Effector CD4-positive, alpha-beta T cell (primary cell): ENCODE data around the gene MCL1.
"Not testable (repeated sequence)": the region's sequence is repeated elsewhere in the genome, so short reads cannot be mapped to it uniquely, and the experiment has no call there.

Source experiments
- DNase-seq: peaks from one replicate; pipeline ENCODE4 v3.0.0-alpha.2; 2020

The MCL1 gene

DNA sequence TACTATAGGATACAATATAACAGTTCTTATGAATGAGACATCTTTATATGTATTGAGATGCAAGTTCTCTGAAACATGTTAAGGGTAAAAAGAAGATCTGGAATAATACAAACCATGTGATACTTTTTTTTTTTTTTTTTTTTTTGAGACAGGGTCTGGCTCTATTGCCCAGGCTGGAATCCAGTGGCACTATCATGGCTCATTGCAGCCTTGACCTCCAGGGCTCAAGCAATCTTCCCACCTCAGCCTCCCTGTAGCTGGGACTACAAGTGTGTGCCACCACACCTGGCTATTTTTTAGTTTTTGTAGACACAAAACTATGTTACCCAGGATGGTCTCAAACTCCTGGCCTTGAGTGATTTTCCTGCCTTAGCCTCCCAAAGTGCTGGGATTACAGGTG is 22.1 kb upstream of the MCL1 start:
- DNase-seq = no peak

DNA sequence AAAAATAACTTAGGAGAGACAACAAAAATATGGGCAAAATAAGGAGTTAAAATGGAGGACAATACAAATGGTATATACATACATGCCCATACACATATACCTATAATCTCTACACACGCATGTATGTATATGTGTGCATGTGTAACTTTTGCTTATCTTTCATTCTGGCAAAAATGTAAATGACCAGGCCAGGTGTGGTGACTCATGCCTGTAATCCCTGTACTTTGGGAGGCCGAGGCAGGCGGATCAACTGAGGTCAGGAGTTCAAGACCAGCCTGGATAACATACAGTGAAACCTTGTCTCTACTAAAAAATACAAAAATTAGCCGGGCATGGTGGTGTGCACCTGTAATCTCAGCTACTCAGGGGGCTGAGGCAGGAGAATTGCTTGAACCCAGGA is 18.9 kb upstream of the MCL1 start:
- not testable (repeated sequence) for DNase-seq

- DNase-seq = no peak
Measured at GRCh38 chr1:150596976-150597375, 17.6 kb upstream of the MCL1 start.

GRCh38 chr1:150596095-150596892 is 16.9 kb upstream of the MCL1 start:
- no peak for DNase-seq

- no peak for DNase-seq
Measured at GRCh38 chr1:150582371-150582770, 3.0 kb upstream of the MCL1 start.

- not testable (repeated sequence) for DNase-seq
Measured at GRCh38 chr1:150581962-150582361, 2.6 kb upstream of the MCL1 start.

DNA sequence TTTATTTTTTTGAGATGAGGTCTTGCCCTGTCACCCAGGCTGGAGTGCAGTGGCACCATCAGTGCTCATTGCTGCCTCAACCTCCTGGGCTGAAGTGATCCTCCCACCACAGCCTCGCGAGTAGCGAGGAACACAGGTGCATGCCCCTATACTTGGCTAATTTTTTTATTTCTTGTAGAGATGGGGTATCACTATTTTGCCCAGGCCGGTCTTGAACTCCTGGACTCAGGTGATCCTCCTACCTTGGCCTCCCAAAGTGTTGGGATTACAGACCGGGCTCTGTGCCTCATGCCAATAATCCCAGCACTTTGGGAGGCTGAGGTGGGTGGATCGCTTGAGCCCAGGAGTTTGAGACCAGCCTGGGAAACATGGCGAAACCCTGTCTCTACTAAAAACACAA is 2.0 kb upstream of the MCL1 start:
- DNase-seq = not testable (repeated sequence)

- DNase-seq = not testable (repeated sequence)
Measured at GRCh38 chr1:150580966-150581365, 1.6 kb upstream of the MCL1 start.

DNA sequence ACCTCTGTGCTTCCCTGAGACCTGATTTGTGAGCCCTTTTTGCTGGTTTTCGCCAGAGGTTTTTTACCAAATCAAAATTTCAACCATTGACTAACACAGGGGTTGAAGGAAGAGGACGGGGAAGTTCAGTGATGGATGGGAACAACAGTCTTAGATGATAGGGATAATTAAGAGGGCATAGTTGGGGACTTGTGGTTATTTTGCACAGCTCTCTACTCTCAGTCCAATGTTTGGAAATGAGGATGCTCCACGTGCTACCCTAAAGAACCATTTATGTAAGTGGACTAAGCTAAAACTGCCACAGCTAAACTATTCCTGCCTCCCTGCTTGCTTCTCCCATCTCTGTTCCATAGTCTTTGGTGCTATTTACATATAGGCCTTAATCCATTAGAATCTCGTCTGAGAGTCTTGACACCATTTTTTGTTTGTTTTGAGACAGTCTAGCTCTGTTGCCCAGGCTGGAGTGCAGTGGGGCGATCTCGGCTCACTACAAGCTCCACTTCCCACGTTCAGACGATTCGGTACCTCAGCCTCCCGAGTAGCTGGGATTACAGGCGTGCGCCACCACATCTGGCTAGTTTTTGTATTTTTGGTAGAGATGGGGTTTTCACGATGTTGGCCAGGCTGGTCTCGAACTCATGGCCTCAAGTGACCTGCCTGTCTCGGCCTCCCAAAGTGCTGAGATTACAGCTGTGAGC is 684 bp upstream of the MCL1 start:
- DNase-seq = no peak

DNA sequence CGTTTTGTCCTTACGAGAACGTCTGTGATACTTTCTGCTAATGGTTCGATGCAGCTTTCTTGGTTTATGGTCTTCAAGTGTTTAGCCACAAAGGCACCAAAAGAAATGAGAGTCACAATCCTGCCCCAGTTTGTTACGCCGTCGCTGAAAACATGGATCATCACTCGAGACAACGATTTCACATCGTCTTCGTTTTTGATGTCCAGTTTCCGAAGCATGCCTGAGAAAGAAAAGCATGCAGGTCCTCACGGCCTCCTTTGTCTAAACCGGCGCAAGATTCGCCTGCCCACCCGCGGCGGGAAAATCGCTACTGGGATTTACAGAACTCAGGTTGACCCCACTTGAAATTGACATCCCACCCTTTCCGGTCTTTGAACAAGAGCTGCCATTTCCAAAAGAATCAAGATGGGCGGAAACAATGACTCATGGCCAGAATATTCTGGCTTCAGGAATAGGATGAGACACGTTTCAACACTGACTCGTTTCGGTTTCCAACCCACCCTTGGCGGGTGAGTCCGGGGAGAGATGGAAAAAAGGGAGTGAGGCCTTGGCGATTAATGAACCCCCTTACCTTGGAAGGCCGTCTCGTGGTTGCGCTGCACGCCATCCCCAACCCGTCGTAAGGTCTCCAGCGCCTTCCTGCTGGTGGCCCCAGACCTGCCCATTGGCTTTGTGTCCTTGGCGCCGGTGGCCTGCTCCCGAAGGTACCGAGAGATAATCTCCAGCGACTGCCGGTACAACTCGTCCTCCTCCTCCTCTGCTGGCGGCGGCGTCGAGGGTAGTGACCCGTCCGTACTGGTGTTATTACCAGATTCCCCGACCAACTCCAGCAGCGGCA is 919 bp downstream of the MCL1 start:
- DNase-seq = no peak

DNA sequence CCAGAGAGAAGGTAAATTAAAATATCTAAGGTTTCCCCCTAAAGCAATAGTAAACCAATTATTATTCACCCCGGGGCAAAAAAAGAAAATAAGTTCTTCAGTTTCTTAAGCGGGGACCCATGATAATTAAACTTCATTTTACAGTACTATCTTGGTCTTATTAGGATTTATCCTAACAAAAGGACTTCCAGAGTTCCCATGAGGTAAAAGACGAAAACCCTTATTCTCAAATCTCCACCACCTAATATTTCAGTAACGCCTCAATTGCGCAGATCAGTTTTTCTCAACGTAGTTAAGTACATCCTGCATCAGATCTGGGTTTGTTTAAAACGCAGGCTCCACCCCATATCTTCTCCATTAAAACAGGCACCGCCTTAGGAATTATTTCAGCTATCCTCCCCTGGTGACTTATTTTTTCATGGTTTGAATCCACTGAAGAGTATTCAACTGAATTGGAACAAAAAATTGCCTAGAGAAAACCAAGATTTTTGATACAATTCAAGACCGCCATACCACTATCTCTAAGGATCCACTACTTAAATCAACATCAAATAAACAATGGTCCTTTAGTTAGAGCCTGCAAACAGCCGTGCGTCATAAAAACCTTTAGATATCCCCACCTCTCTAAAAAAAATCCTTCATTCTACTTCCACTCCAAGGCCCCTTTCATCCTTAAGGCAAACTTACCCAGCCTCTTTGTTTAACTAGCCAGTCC is 1.7 kb downstream of the MCL1 start:
- no peak for DNase-seq

- DNase-seq = no peak
Measured at GRCh38 chr1:150576794-150577556, 2.4 kb downstream of the MCL1 start.

DNA sequence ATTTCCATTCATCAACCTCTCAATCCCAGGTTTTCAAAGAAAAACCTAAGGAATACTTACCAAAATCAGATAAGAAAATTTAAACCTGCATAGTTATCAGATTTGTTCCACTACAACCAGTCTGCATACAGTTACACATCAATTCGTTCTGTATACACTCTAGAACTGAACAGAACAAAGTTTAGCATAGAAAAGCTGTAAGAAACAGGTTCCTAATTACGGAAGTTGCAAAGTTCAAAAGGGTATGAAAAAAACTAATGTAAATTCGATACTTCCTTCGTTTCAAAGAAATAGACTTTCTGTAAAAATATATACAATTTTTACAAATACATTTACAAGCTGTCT is 3.1 kb downstream of the MCL1 start:
- no peak for DNase-seq

DNA sequence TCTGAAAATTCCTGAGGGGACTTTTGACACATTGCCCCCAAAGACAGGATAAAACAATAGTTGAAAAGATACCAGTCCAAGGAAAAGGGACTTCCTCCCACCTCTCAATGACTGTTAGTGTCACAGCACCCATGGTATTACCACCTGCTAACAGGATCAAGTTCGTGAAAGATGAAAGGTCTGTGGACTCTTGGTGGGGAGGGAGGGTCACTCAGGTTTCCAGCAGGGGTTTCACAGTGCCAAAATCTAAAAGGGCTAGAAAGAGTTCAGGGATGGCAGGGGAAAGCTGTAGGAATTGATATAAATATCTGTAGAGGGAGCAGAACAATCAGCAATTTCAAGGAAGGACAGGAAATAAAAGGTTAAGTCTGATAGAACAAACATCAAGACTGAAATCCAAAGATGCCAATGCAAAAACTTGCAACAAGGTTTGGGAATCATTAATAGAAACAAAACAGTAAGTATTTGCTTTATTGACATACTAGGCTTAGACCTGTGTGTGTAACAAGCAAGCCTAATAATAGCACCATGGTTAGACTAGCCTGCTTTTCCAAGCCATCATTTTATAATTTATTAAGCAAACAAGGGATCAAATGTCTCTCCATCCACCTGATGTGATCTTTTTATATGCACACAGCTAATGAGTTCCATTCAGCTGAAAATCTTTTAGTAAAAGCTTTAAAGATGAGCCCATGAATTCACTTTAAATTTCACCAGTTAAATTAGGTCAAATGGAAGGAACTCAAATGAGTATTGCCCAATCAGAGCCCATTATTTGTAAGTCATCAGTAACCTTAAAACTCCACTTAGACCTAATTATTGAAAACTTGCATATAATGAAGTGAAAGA is 3.7 kb downstream of the MCL1 start:
- no peak for DNase-seq

- no peak for DNase-seq
Measured at GRCh38 chr1:150575072-150575489, 4.3 kb downstream of the MCL1 start.

DNA sequence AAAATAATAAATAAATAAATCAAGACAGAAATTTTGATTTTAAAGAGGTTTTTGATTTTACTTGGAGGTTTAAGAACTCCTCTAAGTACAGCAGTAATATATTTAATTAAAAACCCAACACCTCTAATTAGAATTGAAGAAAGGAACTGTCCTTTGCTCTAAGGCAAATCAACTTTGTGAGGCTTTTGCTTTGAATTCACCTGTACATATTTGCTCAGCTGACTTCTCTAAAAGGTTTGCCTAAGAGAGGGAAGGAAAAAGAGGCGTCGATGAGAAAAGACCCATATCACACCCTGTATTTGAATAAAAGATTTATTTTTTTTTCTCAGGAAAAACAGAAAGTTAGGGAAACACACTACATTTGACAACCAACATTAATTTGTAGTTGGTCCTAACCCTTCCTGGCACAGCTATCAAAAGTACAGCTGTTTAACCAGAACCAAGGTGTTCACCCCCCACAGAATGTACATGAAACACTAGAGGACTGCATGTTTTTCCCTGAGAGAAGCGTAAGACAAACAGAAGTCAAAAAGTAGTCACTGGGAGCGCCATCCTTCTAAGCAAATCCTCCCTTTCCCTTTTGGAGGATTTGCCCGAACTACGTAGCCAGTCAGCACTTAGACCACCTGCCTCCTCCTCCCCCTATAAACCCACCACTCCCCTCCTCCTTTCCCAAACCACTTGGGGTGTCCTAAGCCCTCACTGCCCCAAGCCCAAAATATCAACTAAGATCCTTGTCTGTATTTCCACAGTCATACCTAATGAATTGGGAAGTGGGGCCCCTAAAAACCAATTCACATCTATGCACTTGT is 4.9 kb downstream of the MCL1 start:
- DNase-seq = no peak

DNA sequence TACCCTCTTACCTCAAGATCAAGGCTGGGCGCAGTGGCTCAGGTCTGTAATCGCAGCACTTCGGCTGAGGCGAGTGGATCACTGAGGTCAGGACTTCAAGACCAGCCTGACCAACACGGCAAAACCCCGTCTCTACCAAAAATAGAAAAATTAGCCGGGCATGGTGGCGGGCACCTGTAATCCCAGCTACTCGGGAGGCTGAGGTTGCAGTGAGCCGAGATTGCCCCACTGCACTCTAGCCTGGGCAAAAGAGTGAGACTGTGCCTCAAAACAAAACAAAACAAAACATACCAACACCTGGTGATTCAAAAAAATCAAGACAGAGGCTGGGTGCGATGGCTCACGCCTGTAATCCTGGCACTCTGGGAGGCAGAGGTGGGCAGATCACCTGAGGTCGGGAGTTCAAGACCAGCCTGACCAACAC is 5.8 kb downstream of the MCL1 start:
- peak; percentile 9 for DNase-seq

DNA sequence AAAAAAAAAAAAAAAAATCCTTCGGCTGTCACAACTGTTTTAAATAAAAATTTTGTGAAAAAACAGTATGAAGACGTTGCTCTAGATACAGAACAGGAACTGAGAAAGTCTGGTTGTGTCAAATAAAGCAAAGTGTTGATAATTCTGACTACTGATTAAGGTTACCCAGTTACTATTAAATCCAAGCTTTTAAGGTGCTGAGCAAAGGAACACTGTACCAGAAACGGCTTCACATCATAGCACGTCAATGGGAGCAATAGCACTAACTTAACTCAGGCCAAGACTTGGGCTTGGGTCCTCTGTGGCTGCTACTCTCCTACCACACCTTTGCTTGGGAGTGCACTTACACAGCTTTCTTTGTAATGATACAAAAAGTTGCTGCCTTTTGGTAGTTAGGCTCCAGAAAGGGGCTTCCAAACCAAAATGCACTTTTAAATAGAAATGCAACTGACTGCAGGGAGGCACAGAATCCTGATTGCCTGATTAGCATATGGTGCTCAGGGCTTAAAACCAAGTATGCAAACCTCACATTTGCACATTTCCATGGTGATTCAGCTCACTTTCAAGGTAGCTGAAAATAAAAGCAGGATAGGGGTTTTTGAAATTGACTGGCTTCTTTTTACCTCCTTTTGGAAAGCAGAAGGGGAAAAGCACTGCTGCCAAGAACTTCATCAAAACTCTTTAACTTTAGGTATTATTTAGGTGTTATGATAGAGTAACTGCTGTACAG is 6.3 kb downstream of the MCL1 start:
- DNase-seq = no peak

GRCh38 chr1:150568594-150568966 is 10.8 kb downstream of the MCL1 start:
- DNase-seq = no peak
